ENCODE data around the gene OR10H4. TPM values are rescaled to one million over a fixed set of nuclear protein-coding genes. Genes with fewer than 3 reads are reported as not detected.
"Not testable (repeated sequence)": the region's sequence is repeated elsewhere in the genome, so short reads cannot be mapped to it uniquely, and the experiment has no call there.

OR10H4 gene
- total RNA-seq, 3 donors from 2014 or later (not counting 1 experiment from before 2014, with no cell fraction given) = not detected

DNA sequence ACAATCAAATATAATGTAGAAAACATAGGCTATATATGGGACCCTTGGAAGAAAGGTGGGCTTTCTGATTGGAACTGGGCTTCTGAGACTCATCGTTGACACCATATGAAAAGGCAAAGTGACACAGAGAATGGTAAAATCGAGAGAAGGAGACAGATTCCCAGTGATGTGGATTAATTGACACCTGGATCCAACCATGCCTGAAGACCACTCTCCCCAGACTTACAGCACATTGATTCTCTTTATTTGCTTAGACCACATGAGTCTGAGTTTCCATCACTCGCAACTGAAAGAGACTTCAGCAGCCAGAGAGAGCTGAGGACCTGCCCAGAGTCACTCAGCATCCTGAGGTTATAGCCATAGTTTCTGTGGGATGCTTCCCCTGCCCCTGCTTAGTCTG, 20.5 kb upstream of the OR10H4 start:
- TF ChIP-seq, protein P1, sequence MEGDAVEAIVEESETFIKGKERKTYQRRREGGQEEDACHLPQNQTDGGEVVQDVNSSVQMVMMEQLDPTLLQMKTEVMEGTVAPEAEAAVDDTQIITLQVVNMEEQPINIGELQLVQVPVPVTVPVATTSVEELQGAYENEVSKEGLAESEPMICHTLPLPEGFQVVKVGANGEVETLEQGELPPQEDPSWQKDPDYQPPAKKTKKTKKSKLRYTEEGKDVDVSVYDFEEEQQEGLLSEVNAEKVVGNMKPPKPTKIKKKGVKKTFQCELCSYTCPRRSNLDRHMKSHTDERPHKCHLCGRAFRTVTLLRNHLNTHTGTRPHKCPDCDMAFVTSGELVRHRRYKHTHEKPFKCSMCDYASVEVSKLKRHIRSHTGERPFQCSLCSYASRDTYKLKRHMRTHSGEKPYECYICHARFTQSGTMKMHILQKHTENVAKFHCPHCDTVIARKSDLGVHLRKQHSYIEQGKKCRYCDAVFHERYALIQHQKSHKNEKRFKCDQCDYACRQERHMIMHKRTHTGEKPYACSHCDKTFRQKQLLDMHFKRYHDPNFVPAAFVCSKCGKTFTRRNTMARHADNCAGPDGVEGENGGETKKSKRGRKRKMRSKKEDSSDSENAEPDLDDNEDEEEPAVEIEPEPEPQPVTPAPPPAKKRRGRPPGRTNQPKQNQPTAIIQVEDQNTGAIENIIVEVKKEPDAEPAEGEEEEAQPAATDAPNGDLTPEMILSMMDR (IDR thresholded peaks at IDR 0.05) = no peak
- Histone ChIP-seq H3K36me3 (ENCODE audit: control insufficient read depth, insufficient read depth, low read length) (no peaks in the 10 kb centered on the region), H3K27ac (ENCODE audit: low read length) (no peak overlapping the region), H3K4me3 (ENCODE audit: low read length) (no peak overlapping the region), H3K9me3 (ENCODE audit: control insufficient read depth, insufficient read depth, low read length) (no peaks in the 10 kb centered on the region), H3K4me1 (ENCODE audit: control insufficient read depth, insufficient read depth, low read length) (no peaks in the 10 kb centered on the region), H3K27me3 (ENCODE audit: control insufficient read depth, insufficient read depth, low read length) (peaks cover 8% of the 10 kb centered on the region)
- WGBS (ENCODE audit: insufficient coverage) = 91% methylated on average over 3 of the region's 3 CpGs
- Mint-ChIP-seq H3K4me3 (no peak overlapping the region), H3K4me1 (no peaks in the 10 kb centered on the region), H3K27ac (no peak overlapping the region), H3K9me3 (no peaks in the 10 kb centered on the region), H3K27me3 (ENCODE audit: low read depth in 2 of 2) (peaks cover 20 to 21% of the 10 kb centered on the region in 2 donors), H3K36me3 (no peaks in the 10 kb centered on the region)
- no peak for DNase-seq
- intact Hi-C loops (cut with micrococcal nuclease) = no loop called here
- ATAC-seq = no peak

DNA sequence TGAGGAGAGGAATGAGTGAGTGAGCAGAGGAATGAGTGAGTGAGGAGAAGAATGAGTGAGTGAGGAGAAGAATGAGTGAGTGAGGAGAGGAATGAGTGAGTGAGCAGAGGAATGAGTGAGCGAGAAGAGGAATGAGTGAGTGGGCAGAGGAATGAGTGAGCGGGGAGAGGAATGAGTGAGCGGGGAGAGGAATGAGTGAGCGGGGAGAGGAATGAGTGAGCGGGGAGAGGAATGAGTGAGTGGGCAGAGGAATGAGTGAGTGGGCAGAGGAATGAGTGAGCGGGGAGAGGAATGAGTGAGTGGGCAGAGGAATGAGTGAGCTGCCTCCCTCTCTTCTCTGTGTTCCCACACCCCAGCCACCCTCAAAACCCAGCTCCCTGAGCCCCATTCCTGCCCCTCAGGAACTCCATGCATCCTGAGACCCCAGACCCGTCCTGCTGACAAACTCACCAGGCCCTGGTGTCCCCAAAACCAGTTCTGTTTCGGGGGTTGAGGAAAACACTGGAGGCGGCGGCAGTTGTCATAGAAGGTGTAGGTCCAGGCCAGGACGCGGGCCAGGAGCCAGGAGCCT, 15.0 kb upstream of the OR10H4 start:
- H3K4me3 ChIP-seq (ENCODE audit: low read length); H3K27ac Mint-ChIP-seq; H3K9me3 ChIP-seq (ENCODE audit: control insufficient read depth, insufficient read depth, low read length); H3K4me1 ChIP-seq (ENCODE audit: control insufficient read depth, insufficient read depth, low read length); H3K36me3 Mint-ChIP-seq; H3K36me3 ChIP-seq (ENCODE audit: control insufficient read depth, insufficient read depth, low read length); H3K9me3 Mint-ChIP-seq; DNase-seq; H3K4me3 Mint-ChIP-seq; ATAC-seq; H3K4me1 Mint-ChIP-seq; intact Hi-C loops (cut with micrococcal nuclease); H3K27ac ChIP-seq (ENCODE audit: low read length): not testable (repeated sequence)
- peaks cover 8 to 12% of the 10 kb centered on the region in 2 donors for H3K27me3 Mint-ChIP-seq (ENCODE audit: low read depth in 2 of 2)
- WGBS (ENCODE audit: insufficient coverage) = 53% methylated on average over 11 of the region's 12 CpGs
- peaks cover 12% of the 10 kb centered on the region for H3K27me3 ChIP-seq (ENCODE audit: control insufficient read depth, insufficient read depth, low read length)

DNA sequence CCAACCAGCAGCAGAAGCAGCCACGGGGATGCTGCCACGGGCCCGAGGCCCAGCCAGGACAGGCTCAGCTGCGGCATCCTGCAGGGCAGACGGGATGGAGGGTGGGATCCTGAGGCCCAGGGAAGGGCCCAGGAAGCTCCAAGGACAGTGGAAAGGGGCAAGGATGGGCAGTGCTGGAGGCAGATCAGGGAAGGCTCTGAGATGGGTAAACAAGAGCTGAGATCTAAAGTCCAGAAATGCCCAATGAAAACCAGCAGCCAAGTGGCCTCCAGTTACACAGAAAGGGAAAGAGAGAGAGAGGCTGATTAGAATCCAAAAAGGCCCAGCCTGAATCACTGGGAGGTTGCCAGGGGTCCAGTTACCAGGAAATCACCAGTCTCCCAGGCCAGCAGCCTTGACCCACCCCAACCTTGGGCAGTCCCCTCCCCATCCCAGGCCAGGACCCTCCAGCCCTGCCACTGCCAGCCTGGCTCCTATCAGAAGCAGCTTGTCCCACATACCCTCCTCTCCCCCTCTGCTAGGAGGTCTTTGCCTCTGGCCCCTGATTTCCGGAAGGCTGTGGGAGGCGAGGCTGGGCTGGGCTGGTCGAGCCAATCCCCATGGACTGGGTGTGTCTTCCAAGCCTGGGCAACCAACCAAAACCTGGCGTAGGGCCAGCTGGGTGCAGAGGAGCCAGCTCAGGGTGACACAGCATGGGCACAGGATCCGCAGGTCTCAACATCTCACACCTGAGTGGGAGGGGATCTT, 14.3 kb upstream of the OR10H4 start, which contains the start of gene CYP4F11:
Gene CYP4F11, minus strand, starts transcription at position 198 of the 747 bp plus-strand sequence. Its CDS starts 121 bp downstream, at position 77.
- H3K4me1 ChIP-seq (ENCODE audit: control insufficient read depth, insufficient read depth, low read length) = no peaks in the 10 kb centered on the region
- H3K36me3 Mint-ChIP-seq = no peaks in the 10 kb centered on the region
- no peaks in the 10 kb centered on the region for H3K4me1 Mint-ChIP-seq
- no peaks in the 10 kb centered on the region for H3K36me3 ChIP-seq (ENCODE audit: control insufficient read depth, insufficient read depth, low read length)
- H3K9me3 ChIP-seq (ENCODE audit: control insufficient read depth, insufficient read depth, low read length) = no peaks in the 10 kb centered on the region
- no peak within 1 kb of the TSS for H3K27ac ChIP-seq (ENCODE audit: low read length)
- peaks cover 2 to 12% of the 10 kb centered on the region in 2 donors for H3K27me3 Mint-ChIP-seq (ENCODE audit: low read depth in 2 of 2)
- H3K4me3 Mint-ChIP-seq = no peak within 1 kb of the TSS
- no peaks in the 10 kb centered on the region for H3K9me3 Mint-ChIP-seq
- no peak for DNase-seq
- intact Hi-C loops (cut with micrococcal nuclease) = no loop called here
- no peak within 1 kb of the TSS for H3K4me3 ChIP-seq (ENCODE audit: low read length)
- 57% methylated on average over 10 of the region's 10 CpGs for WGBS (ENCODE audit: insufficient coverage)
- no peak for ATAC-seq
- no peak within 1 kb of the TSS for H3K27ac Mint-ChIP-seq
- TF ChIP-seq, protein P1 (IDR thresholded peaks at IDR 0.05) = no peak
- H3K27me3 ChIP-seq (ENCODE audit: control insufficient read depth, insufficient read depth, low read length) = peaks cover 11% of the 10 kb centered on the region

DNA sequence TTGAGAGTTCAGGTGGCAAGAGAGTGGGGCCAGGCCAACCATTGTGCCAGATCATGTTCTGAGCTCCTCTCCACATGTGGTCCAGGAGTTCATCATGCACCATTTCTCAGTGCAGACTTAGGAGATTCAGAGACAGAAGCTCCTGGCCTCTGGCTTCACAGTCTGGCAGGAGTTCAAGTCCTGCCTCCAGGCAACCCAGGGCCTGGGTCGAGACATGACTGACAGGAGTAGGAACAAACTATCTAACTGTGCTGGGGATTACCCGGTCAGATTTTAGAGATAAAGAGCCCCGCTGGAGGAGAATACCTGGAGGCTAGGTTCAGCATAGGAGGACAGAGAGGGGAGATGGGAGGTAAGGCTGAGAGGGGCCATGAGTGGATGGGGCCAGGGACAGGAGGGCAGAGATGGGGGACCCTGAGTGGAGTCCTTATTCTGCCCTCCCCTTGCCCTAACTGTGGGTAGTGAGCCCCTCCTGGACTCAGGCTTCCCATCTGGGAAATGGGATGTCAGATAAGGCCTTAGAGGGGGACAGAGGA, 13.6 kb upstream of the OR10H4 start:
- Histone ChIP-seq H3K27me3 (ENCODE audit: control insufficient read depth, insufficient read depth, low read length) (peaks cover 6% of the 10 kb centered on the region), H3K27ac (ENCODE audit: low read length) (no peak overlapping the region), H3K4me3 (ENCODE audit: low read length) (no peak overlapping the region), H3K36me3 (ENCODE audit: control insufficient read depth, insufficient read depth, low read length) (no peaks in the 10 kb centered on the region), H3K4me1 (ENCODE audit: control insufficient read depth, insufficient read depth, low read length) (no peaks in the 10 kb centered on the region), H3K9me3 (ENCODE audit: control insufficient read depth, insufficient read depth, low read length) (no peaks in the 10 kb centered on the region)
- H3K4me1 Mint-ChIP-seq = no peaks in the 10 kb centered on the region
- no peak overlapping the region for H3K27ac Mint-ChIP-seq
- 59% methylated on average over 3 of the region's 3 CpGs for WGBS (ENCODE audit: insufficient coverage)
- no peak for DNase-seq
- TF ChIP-seq, protein P1 (IDR thresholded peaks at IDR 0.05) = no peak
- H3K27me3 Mint-ChIP-seq (ENCODE audit: low read depth in 2 of 2) = peaks cover 7 to 15% of the 10 kb centered on the region in 2 donors
- H3K4me3 Mint-ChIP-seq = no peak overlapping the region
- intact Hi-C loops (cut with micrococcal nuclease) = no loop called here
- H3K9me3 Mint-ChIP-seq = no peaks in the 10 kb centered on the region
- H3K36me3 Mint-ChIP-seq = no peaks in the 10 kb centered on the region
- ATAC-seq = no peak

Measured in natural killer cell (primary cell).